HEK293 (cell line): ENCODE data around the gene FTL.

Source experiments
- CTCF ChIA-PET: fragments of 350-600 bp; formaldehyde crosslinking; extraction: SDS; loops from one replicate; lab custom pipeline; 2021; ENCODE audit warnings: antibody characterized with exemption; lab: Yijun Ruan, JAX
- POLR2A ChIA-PET: fragments of 300-600 bp; formaldehyde crosslinking; extraction: SDS; loops from one replicate; lab custom pipeline; 2020; ENCODE audit warnings: antibody characterized with exemption, inconsistent platforms; lab: Yijun Ruan, JAX
- H3K27ac ChIP-seq: fragments of 200-500 bp; sonication (Bioruptor generic); 2 replicates; pipeline ENCODE4 v1.5.1; 2014; ENCODE audit warnings: low read depth, low read length, control low read depth, inconsistent platforms; ENCODE audit errors: extremely low read depth
- H3K36me3 ChIP-seq, 2 experiments: fragments of 200-500 bp in 1 of 2; sonication (Bioruptor generic) in 1 of 2; 1 replicate in 1 of 2; 2 replicates in 1 of 2; pipeline ENCODE4 v1.5.1; 2014 to 2017; ENCODE audit warnings: inconsistent platforms in 2 of 2, low read length in 2 of 2; ENCODE audit not compliant: control insufficient read depth in 2 of 2, insufficient read depth in 1 of 2
- H3K4me1 ChIP-seq: fragments of 200-500 bp; sonication (Bioruptor generic); 2 replicates; pipeline ENCODE4 v1.5.1; 2014; ENCODE audit warnings: mild to moderate bottlenecking, low read length, inconsistent platforms; ENCODE audit not compliant: control insufficient read depth, insufficient read depth
- H3K4me3 ChIP-seq: 2 replicates; pipeline ENCODE4 v1.5.1; 2011; ENCODE audit warnings: low read depth, mild to moderate bottlenecking, control low read depth, low read length, moderate library complexity
- H3K9me3 ChIP-seq: fragments of 200-500 bp; sonication (Bioruptor generic); 2 replicates; pipeline ENCODE4 v1.5.1; 2014; ENCODE audit warnings: low read depth, low read length, inconsistent platforms; ENCODE audit not compliant: control insufficient read depth, insufficient read depth
- BCL11B ChIP-seq: fragments of 450-650 bp; formaldehyde crosslinking; IDR thresholded peaks from 2 replicates; pipeline ENCODE4 v1.5.1; 2016; ENCODE audit warnings: low read depth, missing biosample characterization, missing genetic modification characterization
- CTCF ChIP-seq: fragments of 450-650 bp; formaldehyde crosslinking; IDR thresholded peaks from 2 replicates; pipeline ENCODE4 v1.5.1; 2016; ENCODE audit warnings: missing biosample characterization, missing genetic modification characterization
- GLIS1 ChIP-seq: fragments of 450-650 bp; formaldehyde crosslinking; IDR thresholded peaks from 2 replicates; pipeline ENCODE4 v1.5.1; 2016; ENCODE audit warnings: missing biosample characterization, missing genetic modification characterization
- TRIM28 ChIP-seq: IDR thresholded peaks from 2 replicates; pipeline ENCODE4 v1.6.1; 2011; ENCODE audit warnings: low read length, control low read depth, borderline replicate concordance
- ZBTB17 ChIP-seq: fragments of 450-650 bp; formaldehyde crosslinking; IDR thresholded peaks from 2 replicates; pipeline ENCODE4 v1.5.1; 2016; ENCODE audit warnings: missing biosample characterization, missing genetic modification characterization
- ZBTB44 ChIP-seq: fragments of 450-650 bp; IDR thresholded peaks from 2 replicates; pipeline ENCODE4 v1.5.1; 2018; ENCODE audit warnings: missing biosample characterization, mild to moderate bottlenecking, missing genetic modification characterization
- ZIC2 ChIP-seq: fragments of 450-650 bp; formaldehyde crosslinking; IDR thresholded peaks from 2 replicates; pipeline ENCODE4 v1.5.1; 2016; ENCODE audit warnings: missing biosample characterization, missing genetic modification characterization
- ZNF211 ChIP-seq: fragments of 450-650 bp; formaldehyde crosslinking; IDR thresholded peaks from 2 replicates; pipeline ENCODE4 v1.5.1; 2016; ENCODE audit warnings: low read depth, missing biosample characterization, missing genetic modification characterization
- ZNF24 ChIP-seq: fragments of 450-650 bp; formaldehyde crosslinking; IDR thresholded peaks from 2 replicates; pipeline ENCODE4 v1.5.1; 2016; ENCODE audit warnings: missing biosample characterization, missing genetic modification characterization
- ZNF530 ChIP-seq: fragments of 450-650 bp; formaldehyde crosslinking; IDR thresholded peaks from 2 replicates; pipeline ENCODE4 v1.5.1; 2016; ENCODE audit warnings: low read depth, missing biosample characterization, missing genetic modification characterization
- ZNF623 ChIP-seq: fragments of 450-650 bp; formaldehyde crosslinking; IDR thresholded peaks from 2 replicates; pipeline ENCODE4 v1.5.1; 2016; ENCODE audit warnings: missing biosample characterization, missing genetic modification characterization
- ZNF654 ChIP-seq: fragments of 450-650 bp; formaldehyde crosslinking; IDR thresholded peaks from 2 replicates; pipeline ENCODE4 v1.5.1; 2016; ENCODE audit warnings: low read depth, missing biosample characterization, missing genetic modification characterization
- ZNF660 ChIP-seq: fragments of 450-650 bp; IDR thresholded peaks from 2 replicates; pipeline ENCODE4 v1.5.1; 2018; ENCODE audit warnings: missing biosample characterization, mild to moderate bottlenecking, missing genetic modification characterization
- ZNF707 ChIP-seq: fragments of 450-650 bp; formaldehyde crosslinking; IDR thresholded peaks from 2 replicates; pipeline ENCODE4 v1.5.1; 2016; ENCODE audit warnings: missing biosample characterization, missing genetic modification characterization
- TF ChIP-seq, protein P1 (sequence below): fragments of 450-650 bp; formaldehyde crosslinking; IDR thresholded peaks from 2 replicates; pipeline ENCODE4 v1.5.1; 2016; ENCODE audit warnings: missing biosample characterization, missing genetic modification characterization

Gene FTL

DNA sequence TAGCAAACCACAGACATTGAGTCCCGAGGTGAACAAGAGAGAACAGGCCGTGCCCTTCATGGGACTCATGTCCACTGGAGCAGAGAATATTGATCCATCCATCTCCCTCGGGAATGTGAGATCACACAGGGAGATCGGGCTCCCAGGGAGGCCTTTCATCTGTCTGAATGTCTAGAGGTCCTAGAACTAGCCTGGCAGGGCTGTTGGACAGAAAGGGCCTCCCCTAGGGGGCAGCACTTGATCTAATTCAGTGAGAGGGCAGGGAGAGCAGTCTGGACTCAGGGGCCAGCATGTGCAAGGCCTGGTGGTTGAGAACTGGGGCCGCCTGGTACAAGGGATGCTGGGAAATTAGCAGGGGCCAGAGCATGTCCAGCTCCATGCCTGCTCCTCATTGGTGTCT lies 32.9 kb downstream of the FTL start:
- Histone ChIP-seq H3K4me1 (0 out of 2 replicates have a peak, but pooled peaks cover 6% of the 10 kb centered on the region), H3K9me3 (no peaks in the 10 kb centered on the region), H3K27ac (no peak overlapping the region), H3K36me3 (peaks cover 25 to 30% of the 10 kb centered on the region in 2 experiments; a peak in 2 of 3 replicates), H3K4me3 (no peak overlapping the region)
- CTCF ChIA-PET = interaction anchor here (0.6 to 5.5 kb wide), 38 partner anchors 9 to 1050 kb away, joined by 3 to 133 read pairs (median 4); partner anchors contain the start of gene KCNA7
- POLR2A ChIA-PET = interaction anchor here (0.5 kb wide), 1 partner anchor 8 kb away, joined by 5 read pairs; no protein-coding TSS in a partner anchor
- peak; percentile 43 for TF ChIP-seq ZNF623 (tag by site-specific recombination)
- TF ChIP-seq ZNF211 = no peak
- TF ChIP-seq, protein P1, sequence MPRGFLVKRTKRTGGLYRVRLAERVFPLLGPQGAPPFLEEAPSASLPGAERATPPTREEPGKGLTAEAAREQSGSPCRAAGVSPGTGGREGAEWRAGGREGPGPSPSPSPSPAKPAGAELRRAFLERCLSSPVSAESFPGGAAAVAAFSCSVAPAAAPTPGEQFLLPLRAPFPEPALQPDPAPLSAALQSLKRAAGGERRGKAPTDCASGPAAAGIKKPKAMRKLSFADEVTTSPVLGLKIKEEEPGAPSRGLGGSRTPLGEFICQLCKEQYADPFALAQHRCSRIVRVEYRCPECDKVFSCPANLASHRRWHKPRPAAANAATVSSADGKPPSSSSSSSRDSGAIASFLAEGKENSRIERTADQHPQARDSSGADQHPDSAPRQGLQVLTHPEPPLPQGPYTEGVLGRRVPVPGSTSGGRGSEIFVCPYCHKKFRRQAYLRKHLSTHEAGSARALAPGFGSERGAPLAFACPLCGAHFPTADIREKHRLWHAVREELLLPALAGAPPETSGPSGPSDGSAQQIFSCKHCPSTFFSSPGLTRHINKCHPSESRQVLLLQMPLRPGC (tag by site-specific recombination) = no peak
- TF ChIP-seq ZBTB17 = 0 out of 2 replicates have a peak, but pooled peaks have one; percentile 21
- peak; percentile 78 for TF ChIP-seq GLIS1 (tag by site-specific recombination)
- peak; percentile 42 for TF ChIP-seq CTCF (tag by site-specific recombination)
- 0 out of 2 replicates have a peak, but pooled peaks have one; percentile 14 for TF ChIP-seq ZIC2 (tag by site-specific recombination)

GRCh38 chr19:48999481-49000325 lies 34.6 kb downstream of the FTL start:
- CTCF ChIA-PET = interaction anchor here (0.6 to 5.5 kb wide), 53 partner anchors 11 to 847 kb away, joined by 3 to 133 read pairs (median 4); partner anchors contain the start of genes BAX and KCNA7
- POLR2A ChIA-PET = interaction anchor here (0.5 to 1.4 kb wide), 10 partner anchors 10 to 354 kb away, joined by 3 to 7 read pairs (median 3); partner anchors contain the start of gene IZUMO1
- Histone ChIP-seq H3K27ac (no peak overlapping the region), H3K4me3 (no peak overlapping the region), H3K9me3 (no peaks in the 10 kb centered on the region), H3K36me3 (peaks cover 42 to 47% of the 10 kb centered on the region in 2 experiments), H3K4me1 (0 out of 2 replicates have a peak, but pooled peaks cover 3% of the 10 kb centered on the region)
- TF ChIP-seq ZNF24 (tag by site-specific recombination) (peak; percentile 59; the same call in 1 of the 2 replicates), ZIC2 (tag by site-specific recombination) (peak; percentile 79), TRIM28 (0 out of 2 replicates have a peak, but pooled peaks have one; percentile 13), ZNF654 (tag by site-specific recombination) (peak; percentile 41), BCL11B (tag by site-specific recombination) (no peak), ZBTB44 (tag by site-specific recombination) (peak; percentile 58; the same call in 1 of the 2 replicates), ZNF707 (no peak), ZNF530 (no peak), ZNF660 (peak; percentile 78; the same call in 1 of the 2 replicates), CTCF (tag by site-specific recombination) (peak; percentile 59; the same call in 1 of the 2 replicates)
